ENCODE measurements around the gene SLC25A5. TPM values are rescaled to one million over a fixed set of nuclear protein-coding genes. Genes with fewer than 3 reads are reported as not detected.
A peak's percentile ranks its signal among the peaks of the same experiment; 100 is the strongest.

SLC25A5 gene
- total RNA-seq = 100 to 1,000 TPM; 427 to 606 (median 480) TPM

GRCh38 chrX:119467842-119468550, at the start of gene SLC25A5:
TSS of gene SLC25A5 (plus strand) at chrX:119468444. CDS start at chrX:119468516, 72 bp downstream.
- Histone ChIP-seq H3K27me3 (no peaks in the 10 kb centered on the region), H3K4me1 (peaks cover 0 to 14% (median 0%) of the 10 kb centered on the region in 3 donors), H3K27ac (peak within 1 kb of the TSS; percentile 96 to 98 (median 97)), H3K4me3 (peak within 1 kb of the TSS; percentile 71 to 85 (median 77)), H3K9me3 (no peaks in the 10 kb centered on the region), H3K36me3 (peaks cover 0 to 22% (median 0%) of the 10 kb centered on the region in 3 donors)
- DNase-seq = peak; percentile 21
- intact Hi-C loops (cut with DNase I) = no loop called here
- TF ChIP-seq POLR2A (IDR thresholded peaks at IDR 0.05) = peak in 3 of 4 donors; percentile 36 to 86 (median 84)
- TF ChIP-seq, protein P1, sequence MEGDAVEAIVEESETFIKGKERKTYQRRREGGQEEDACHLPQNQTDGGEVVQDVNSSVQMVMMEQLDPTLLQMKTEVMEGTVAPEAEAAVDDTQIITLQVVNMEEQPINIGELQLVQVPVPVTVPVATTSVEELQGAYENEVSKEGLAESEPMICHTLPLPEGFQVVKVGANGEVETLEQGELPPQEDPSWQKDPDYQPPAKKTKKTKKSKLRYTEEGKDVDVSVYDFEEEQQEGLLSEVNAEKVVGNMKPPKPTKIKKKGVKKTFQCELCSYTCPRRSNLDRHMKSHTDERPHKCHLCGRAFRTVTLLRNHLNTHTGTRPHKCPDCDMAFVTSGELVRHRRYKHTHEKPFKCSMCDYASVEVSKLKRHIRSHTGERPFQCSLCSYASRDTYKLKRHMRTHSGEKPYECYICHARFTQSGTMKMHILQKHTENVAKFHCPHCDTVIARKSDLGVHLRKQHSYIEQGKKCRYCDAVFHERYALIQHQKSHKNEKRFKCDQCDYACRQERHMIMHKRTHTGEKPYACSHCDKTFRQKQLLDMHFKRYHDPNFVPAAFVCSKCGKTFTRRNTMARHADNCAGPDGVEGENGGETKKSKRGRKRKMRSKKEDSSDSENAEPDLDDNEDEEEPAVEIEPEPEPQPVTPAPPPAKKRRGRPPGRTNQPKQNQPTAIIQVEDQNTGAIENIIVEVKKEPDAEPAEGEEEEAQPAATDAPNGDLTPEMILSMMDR (IDR thresholded peaks at IDR 0.05) = peak in 1 of 6 experiments; percentile 3
- 19 to 49% methylated on average over 6 to 12 of the region's 46 CpGs for WGBS, 2 donors

- DNase-seq = no peak
- H3K4me1 ChIP-seq = no peaks in the 10 kb centered on the region
- no peaks in the 10 kb centered on the region for H3K27me3 ChIP-seq
- H3K36me3 ChIP-seq = peaks cover 0 to 24% (median 0%) of the 10 kb centered on the region in 3 donors
- no peak overlapping the region for H3K4me3 ChIP-seq
- H3K27ac ChIP-seq = no peak overlapping the region
- intact Hi-C loops (cut with DNase I) = no loop called here
- WGBS, 2 donors = 69 to 84% methylated on average over 4 of the region's 4 CpGs
- TF ChIP-seq POLR2A (IDR thresholded peaks at IDR 0.05) = no peak
- TF ChIP-seq, protein P1 (IDR thresholded peaks at IDR 0.05) = no peak
- H3K9me3 ChIP-seq = no peaks in the 10 kb centered on the region
Observed at GRCh38 chrX:119419146-119419545, 49.1 kb upstream of the SLC25A5 start.

GRCh38 chrX:119419898-119420297, 48.3 kb upstream of the SLC25A5 start:
- intact Hi-C loops (cut with DNase I) = no loop called here
- no peak for TF ChIP-seq POLR2A (IDR thresholded peaks at IDR 0.05)
- TF ChIP-seq, protein P1 (IDR thresholded peaks at IDR 0.05) = no peak

DNA sequence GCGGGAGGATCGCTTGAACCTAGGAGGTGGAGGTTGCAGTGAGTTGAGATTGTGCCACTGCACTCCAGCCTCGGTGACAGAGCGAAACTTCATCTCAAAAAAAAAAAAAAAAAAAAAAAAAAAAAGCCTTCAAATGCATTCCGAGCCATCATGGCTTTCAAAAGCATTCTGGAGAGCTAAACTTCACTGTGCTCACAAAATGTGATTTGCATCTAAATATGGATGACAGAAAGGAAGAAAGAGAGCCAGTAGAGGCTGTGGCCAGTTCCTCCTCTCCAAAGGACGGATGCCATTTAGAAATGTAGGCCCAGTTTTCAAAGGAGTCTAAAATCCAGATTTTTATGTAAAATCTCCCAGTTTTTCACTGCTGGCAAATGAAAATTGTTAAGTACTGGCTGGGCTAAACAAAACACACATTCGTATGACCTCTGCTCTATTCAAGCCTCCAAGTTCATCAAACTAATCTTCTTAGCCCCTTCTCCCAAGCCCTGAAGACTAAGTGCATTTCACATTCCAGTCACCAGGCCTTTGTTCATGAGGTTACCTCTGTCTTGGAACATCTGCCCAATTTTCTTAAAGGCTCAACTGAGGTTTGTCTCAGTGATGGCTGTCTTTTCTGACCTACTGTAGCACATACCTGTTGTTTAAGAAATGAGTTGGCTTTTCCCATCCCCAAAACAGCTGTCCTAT, 47.1 kb upstream of the SLC25A5 start:
- no peak for DNase-seq
- intact Hi-C loops (cut with DNase I) = no loop called here
- H3K4me1 ChIP-seq = no peaks in the 10 kb centered on the region
- no peak overlapping the region for H3K27ac ChIP-seq
- H3K9me3 ChIP-seq = no peaks in the 10 kb centered on the region
- TF ChIP-seq, protein P1 (IDR thresholded peaks at IDR 0.05) = no peak
- no peak for TF ChIP-seq POLR2A (IDR thresholded peaks at IDR 0.05)
- no peak overlapping the region for H3K4me3 ChIP-seq
- WGBS, 2 donors = 57 to 93% methylated on average over 3 of the region's 7 CpGs
- peaks cover 0 to 24% (median 0%) of the 10 kb centered on the region in 3 donors for H3K36me3 ChIP-seq
- H3K27me3 ChIP-seq = no peaks in the 10 kb centered on the region

More at GRCh38 chrX:119419898-119420297, 48.3 kb upstream of the SLC25A5 start:
- DNase-seq = no peak
- Histone ChIP-seq H3K4me3 (no peak overlapping the region), H3K4me1 (no peaks in the 10 kb centered on the region), H3K27ac (no peak overlapping the region), H3K9me3 (no peaks in the 10 kb centered on the region), H3K27me3 (no peaks in the 10 kb centered on the region), H3K36me3 (peaks cover 0 to 24% (median 0%) of the 10 kb centered on the region in 3 donors)
- 82 to 100% methylated on average over 2 of the region's 2 CpGs for WGBS, 2 donors

- Histone ChIP-seq H3K36me3 (peaks cover 0 to 13% (median 0%) of the 10 kb centered on the region in 3 donors), H3K27ac (no peak overlapping the region), H3K4me1 (peaks cover 0 to 4% (median 0%) of the 10 kb centered on the region in 3 donors), H3K27me3 (no peaks in the 10 kb centered on the region), H3K4me3 (no peak overlapping the region), H3K9me3 (no peaks in the 10 kb centered on the region)
- WGBS, 2 donors = 96 to 99% methylated on average over 5 to 10 of the region's 14 CpGs
- DNase-seq = no peak
- TF ChIP-seq, protein P1 (IDR thresholded peaks at IDR 0.05) = no peak
- no peak for TF ChIP-seq POLR2A (IDR thresholded peaks at IDR 0.05)
- intact Hi-C loops (cut with DNase I) = no loop called here
Observed at GRCh38 chrX:119423631-119424030, 44.6 kb upstream of the SLC25A5 start.
